Skin of body (tissue), 2 donors: ENCODE data around the gene KCTD10. TPM values are rescaled to one million over a fixed set of nuclear protein-coding genes. Genes with fewer than 3 reads are reported as not detected.

Experiments
- DNase-seq: peaks from one replicate; lab custom pipeline; 2025; lab: John Stamatoyannopoulos, UW
- total RNA-seq: library from RNA; depleted of rRNA; stranded (reverse); fragments of >200 nt; gene quantifications from one replicate; pipeline ENCODE4 v1.2.3, GENCODE V29; 2014

KCTD10 gene, protein sequence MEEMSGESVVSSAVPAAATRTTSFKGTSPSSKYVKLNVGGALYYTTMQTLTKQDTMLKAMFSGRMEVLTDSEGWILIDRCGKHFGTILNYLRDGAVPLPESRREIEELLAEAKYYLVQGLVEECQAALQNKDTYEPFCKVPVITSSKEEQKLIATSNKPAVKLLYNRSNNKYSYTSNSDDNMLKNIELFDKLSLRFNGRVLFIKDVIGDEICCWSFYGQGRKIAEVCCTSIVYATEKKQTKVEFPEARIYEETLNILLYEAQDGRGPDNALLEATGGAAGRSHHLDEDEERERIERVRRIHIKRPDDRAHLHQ
- total RNA-seq, result 33.4 TPM

DNA sequence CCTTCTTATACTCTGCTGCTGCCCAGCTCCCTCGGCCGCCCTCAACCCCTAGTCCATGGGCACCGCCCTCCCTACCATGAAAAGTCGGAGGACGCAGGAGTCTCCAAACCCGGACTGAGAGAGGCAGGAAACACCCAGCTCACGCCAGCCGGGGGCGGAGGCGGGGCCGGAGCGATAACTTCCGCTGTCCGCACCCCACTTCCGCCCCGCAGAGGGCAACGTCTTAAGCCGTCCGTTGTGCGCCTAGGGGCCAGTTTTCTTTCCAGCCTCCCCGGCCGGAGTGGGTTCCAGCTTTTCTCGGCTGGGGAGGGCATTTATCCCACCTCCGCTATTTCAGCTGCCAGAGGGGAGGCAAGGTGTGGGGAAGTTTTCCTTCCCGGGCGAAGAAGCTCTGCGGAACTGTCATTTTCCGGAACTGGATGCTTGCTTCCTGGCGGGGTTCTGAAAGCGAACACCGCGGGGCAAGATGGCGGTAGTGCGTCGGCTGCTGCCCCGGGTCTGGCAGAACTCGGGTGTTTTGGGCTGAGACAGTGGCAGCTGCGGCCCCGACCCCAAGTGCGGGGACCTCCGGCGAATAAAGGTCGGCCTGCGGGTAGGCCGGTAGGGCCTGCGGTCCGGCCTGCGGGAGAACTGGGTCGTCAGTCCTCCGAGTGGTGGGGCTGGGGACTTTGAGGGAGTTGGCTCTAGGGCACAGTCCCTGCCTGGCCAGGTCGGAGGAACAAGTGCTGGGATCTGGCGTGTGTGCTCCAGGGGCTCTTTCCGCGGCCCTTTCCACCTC, at the start of gene KCTD10, which contains the start of gene UBE3B:
TSS of gene KCTD10 (minus strand) at position 116 of the 778 bp plus-strand sequence. CDS start at position 78, 38 bp downstream.
TSS of gene UBE3B (plus strand) at position 450 of the 778 bp plus-strand sequence. CDS start 5,918 bp downstream, outside the sequence.
- peak; percentile 92 for DNase-seq

DNA sequence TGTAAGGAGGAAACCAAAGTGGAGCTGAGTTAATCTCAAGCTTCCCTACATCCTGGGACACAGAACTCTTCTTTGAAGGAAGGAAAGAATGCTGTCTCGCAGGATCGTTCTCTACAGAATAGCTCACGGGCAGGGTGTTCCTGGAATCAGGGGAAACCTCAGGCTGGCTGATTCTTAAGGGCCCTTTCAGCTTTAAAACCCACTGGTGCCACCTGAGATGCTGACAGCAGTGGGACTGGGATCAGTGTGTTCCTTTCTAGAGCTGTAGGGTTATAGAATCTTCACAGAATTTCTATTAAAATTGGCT, 48.1 kb upstream of the KCTD10 start:
- no peak for DNase-seq

DNA sequence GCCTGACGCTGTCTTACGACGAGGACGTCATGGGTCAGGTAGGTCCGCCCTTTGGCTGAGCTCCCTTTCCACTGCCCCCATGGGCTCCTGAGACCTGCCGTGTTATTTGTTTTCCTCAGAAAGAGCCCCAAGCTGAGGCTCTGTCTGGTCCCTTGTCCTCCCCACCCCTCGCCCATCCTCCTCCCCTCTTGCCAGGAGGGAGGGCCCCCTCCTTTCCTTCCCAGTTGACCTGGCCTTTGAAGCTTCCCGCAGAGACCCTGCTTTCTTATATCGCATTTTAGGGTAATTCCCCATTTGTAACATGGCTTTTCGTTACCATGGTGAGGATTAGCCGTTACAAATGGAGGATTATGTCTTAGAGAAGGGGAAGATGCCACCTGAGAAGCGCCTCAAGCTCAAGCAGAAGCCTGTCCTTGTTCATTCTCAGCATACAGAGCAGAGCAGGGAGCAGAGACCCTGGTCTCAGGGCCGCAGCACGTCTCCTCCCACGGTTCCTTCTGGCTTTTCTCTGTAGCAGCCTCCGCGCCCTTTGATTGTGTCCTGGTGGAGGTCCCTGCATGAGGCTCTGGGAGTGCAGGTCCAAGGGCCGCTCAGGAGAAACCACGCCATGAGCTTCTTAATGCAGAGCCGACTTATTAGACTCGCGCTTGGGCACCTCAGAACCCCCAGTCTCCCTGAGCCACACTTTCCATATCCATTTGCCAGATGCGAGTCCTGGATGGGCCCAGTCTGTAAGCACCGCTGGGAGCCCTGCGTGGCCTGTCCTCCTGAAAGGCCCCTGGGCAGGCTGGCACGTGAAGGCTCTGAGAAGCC, 47.6 kb upstream of the KCTD10 start:
- no peak for DNase-seq

DNA sequence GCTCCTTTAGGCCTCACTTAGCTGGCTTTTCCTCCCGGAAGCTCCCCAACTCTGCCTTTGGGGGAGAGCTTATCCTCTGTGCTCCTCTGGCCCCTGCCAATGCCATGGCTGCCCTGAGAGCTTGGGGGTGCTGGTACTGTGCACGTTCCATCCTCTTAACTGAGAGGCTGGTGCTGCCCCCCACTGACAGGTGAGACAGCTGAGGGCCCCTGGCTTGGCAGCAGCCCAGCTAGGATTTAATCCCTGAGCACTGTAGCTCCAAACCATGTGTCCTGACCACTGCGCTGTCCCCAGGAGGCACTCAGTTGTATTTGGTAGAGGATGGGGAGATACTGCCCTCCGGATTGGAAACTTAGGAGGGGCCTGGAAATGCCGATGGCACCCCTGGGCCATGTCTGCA, 46.4 kb upstream of the KCTD10 start:
- DNase-seq, result no peak

DNA sequence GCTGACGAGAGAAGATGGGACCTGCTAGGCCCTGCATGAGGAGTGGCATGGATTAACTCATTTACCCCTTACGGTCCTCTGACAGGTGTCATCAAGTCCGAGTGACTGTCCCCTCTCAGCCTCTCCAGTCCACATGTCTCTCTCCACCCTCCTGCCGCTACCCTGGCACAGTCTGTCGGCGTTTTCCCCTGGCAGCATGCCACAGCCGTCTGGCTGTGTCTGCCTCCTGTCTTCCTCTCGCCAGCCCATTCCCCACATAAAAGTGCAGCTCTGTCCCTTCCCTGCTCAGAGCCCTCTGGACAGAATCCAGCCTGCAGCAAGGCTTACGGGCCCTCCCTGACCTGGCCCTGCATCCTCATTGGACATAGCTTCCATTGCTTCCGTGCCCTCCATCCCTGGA, 46.0 kb upstream of the KCTD10 start:
- DNase-seq, result no peak

DNA sequence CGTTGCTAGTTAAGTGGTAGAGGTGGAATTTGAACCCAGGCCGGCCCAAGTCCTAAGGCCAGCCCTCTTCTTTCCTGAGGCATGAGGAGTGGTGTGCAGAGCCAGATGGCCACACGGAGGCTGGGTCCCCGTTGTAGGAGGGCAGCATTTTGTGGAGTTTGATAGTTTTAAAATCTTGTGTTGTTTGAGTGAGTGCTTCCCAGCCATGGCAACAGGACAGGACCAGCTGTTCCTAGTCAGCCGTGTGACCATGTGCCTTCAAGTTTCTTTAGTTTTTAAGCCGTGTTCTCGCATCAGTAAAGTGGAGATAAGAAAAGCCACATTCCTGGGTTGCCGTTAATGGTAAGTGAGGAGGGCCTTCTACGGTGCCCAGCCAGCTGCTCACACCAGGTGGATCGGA, 44.7 kb upstream of the KCTD10 start:
- DNase-seq, result no peak

DNA sequence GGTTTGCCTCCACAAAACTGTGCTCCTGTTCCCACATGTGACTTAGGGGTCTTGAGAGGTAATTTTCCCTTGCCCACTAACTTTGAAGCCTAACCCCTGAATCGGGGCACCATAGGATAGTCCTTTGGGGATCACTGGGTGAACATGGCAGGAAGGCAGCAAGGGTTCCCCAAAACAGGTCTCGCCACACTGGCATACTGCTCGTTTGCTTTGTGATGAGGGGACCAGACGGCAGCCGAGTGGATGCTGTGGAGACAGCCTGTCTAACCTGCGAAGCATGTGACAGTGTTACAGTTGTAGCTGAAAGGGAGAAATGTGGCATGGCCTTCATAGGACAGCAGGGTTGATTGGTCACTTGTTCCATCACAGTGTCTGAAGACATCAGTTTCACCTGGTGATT, 42.7 kb upstream of the KCTD10 start:
- no peak for DNase-seq

DNA sequence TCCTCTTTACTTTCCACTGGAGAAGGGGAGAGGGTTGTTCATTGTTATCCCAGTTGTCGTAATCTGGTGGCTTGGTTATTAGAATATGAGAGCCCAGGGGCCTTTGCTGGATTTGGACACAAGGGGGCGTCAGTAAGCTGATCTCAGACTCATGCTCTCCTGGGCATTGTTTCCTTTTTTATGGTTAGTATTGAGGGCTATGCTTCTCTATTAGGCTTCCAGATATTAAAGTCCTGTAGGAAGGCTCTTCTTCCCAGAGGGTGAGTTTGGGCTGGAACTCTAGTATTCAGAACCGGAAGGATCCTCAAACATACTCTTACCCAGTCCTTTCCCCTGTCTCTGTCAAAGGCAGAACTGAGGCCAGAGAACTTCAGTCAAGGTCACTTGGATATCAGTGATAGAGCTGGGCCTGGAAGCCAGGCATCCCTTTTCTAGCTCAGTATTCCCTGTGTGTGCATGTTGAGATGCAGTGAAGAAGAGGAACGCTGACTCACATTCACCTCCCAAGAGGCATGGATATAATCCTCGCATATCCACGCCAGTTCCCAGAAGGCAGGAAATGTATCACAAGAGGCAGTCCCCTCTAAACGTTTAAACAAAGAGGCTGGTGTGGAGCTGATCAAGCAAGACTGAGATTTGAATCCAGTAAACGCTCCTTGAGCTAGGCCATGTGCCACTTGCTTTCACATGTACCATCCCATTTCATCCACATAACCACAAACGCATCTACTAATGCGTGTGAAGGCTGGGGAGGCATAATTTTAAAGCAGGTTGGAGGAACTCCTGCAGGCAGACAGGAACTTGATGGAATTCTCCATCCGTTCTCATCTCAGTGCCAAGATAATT, 41.9 kb upstream of the KCTD10 start:
- no peak for DNase-seq

DNA sequence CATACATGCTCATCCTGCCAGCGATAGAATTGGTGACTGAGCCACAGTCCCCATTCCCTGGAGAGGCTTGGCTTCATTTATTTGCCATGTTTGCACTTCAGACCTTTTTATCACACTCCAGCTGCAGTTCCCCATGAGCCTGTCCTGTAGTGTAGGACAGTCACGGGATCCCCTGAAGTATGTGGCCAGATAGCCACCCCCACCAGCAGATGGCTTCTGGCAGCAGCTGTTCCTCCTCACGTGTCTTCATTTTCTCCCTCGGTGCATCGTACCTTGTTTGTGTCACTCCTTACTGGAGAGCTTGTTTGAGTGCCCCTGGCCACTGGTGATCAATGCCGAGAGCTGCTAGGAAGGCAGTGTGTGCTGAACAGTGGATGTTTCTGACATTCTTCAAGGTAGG, 40.5 kb upstream of the KCTD10 start:
- DNase-seq, result no peak

DNA sequence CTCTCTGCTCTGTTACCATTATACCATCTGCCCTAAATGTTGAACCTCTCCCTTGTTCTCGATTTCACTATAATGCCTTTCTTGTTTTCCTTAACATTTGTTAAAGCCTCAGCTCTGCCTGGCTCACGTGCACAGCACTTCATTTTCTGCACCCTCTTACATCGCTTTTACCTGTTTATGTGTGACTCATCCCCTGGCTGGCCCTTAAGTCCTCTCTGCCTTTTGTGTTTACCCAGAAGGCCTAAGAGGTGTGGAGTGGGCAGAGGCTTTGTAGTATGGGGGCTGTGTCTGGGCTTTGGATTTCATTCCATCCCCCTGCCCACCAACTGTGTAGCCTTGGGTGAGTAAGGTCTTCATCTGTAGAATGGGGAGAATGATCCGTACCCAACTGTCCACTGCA, 36.9 kb upstream of the KCTD10 start:
- DNase-seq, result no peak

DNA sequence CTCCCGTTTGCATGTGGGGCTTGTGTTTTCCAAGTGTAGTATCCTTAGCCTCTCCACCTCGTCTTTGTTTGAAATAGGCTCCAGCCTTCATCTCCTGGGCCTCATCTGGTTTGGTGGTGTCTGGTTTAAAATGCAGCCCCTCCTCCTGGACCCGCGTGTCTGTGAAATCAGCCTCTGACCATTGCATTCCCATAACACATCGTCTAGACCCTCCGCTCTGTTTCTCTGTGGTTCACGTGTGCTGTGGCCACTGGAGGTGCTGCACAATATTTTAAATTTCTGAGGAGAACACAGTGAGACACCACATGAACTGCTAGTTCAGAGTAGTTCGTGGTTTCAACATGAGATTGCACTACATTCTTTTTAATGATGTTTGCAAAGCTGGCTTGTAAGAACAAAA, 36.0 kb upstream of the KCTD10 start:
- no peak for DNase-seq

DNA sequence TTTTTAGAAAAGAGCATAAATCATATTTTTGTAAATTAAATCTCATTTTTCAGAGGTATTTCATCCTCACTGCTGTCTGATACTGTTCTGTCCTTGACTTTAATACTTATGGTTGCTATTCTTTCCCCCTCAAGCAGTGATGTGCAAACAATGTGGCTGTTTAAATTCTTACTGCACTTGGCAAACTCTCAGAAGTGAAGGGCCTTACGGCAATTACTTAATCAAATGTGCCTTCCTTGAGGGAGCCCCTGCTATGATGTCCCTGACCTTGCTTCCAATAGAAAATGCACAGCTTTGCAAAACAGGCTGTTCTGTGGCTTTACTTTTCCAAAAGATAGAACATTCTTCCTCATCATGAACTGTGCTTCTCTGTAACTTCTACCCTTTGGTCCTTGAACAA, 35.5 kb upstream of the KCTD10 start:
- no peak for DNase-seq

DNA sequence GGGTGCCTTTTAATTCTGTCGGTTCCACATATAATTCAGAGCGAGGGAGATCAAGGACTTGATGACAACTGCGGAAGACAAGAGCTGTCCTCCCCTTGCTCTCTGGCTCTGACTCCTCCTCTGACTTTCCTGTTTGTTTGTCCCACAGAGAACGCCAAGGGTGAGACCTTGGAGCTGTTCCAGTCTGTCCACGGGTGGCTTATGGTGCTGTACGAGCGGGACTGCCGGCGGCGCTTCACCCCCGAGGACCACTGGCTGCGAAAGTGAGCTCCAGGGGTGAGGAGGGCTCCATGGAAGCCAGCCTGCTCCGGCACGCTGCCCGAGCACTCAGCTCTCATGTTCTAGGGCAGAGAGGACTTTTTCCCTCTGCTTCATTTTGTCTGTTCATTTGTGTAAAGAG, 33.1 kb upstream of the KCTD10 start:
- DNase-seq, result no peak

DNA sequence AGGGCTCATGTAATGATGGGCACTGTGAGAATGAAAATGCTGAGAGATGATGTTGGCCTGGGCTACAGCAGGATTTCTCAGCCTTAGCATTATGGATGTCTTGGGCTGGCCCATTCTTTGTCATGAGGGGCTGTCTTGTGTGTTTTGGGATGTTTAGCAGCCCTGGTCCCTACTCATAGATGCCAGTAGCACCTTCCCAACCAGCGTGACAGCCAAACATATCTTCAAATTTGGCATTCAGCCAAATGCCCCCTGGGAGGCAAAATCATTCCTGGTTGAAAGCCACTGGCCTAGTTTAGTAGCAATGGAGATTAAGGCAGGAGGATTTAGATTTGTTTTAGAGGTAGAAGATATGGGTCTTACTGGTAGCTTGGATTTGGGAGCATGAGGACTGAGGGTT, 27.0 kb upstream of the KCTD10 start:
- no peak for DNase-seq

DNA sequence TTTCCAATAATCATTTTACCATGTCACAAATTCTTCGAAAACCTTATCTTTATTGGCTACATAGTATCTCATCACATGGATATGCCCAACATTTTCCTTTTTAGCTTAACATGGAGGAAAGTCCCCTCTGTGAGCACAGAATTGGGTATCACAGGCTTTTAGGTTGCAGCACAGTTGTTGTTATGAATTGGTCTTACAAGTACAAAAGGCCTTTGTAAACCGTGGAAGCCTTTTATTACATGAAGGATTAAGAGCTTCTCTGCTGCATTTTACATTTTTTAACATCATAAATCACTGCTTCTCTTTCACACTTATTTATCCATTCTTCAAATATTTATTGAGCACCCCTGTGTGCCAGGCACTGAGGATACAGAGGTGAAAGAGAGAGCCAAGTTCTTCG, 26.5 kb upstream of the KCTD10 start:
- DNase-seq, result no peak

DNA sequence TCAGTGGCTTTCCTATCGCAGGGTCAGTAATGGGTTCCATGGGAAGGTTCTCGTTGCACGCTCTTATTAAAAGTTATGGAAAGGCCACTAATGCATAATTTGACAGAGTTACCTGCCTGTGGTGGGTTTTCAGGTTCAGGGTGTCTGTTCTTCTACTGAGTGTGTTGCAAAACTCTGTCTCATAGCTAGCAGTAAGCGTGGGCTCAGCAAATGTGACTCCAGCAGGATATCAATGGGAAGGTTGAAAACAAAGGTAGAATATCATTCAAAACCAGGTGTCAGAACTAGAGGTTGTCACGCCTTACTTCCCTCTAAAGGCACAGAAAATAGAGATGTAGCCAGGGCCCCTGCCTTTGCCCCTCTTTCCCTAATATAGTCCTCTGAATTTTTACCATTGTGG, 25.2 kb upstream of the KCTD10 start:
- no peak for DNase-seq

DNA sequence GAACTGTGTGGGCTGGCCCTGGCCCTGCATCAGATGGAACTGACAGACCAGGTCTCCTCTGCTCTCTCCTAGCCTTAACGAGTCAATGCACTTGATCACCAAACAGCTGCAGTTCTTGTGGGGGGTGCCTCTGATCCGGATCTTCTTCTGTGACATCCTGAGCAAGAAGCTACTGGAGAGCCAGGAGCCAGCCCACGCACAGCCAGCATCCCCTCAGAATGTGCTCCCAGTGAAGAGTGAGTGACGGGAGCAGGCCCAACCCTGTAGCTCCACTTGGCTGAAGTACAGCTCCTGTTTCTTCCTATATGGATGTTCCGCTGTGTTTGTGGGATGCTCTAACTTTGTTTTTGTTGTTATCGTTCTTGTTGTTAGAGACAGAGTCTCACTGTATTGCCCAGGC, 24.2 kb upstream of the KCTD10 start:
- DNase-seq, result no peak

DNA sequence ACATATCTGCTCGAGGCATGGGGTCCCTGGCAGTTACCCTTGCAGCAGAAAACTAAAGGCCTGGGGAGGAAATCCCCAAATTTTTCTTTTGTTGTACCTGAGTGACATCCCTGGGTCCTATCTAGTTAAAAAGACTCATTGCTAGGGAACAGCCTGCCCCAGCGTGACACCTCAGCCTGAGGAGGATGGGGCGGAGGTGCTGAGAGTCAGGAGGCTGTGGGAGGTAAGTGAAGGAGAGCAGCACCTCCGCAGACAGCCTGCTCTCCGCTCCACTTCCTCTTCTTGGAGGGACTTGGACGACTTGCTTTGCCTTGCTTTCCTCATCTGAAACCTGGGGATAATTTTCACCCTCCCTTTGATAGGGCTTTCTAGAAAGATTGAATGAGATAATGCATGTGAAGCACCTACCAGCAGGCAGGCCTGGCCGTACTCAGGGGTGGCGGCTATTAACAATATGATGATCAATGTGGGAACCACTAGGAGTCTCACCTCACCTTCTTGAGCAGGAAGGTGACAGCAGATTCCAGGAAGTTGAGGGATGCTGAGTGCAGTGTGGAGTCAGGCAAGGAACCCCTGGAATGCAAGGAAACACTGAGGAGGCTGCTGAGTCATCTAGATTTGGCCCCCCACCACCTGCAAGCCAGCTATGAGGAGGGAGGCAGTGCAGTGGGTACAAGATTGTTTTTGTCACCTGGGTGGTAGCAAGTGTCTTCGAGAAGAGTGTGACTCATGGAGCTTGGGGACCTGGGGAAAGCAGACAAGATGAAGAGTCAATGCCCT, 23.5 kb upstream of the KCTD10 start:
- no peak for DNase-seq

DNA sequence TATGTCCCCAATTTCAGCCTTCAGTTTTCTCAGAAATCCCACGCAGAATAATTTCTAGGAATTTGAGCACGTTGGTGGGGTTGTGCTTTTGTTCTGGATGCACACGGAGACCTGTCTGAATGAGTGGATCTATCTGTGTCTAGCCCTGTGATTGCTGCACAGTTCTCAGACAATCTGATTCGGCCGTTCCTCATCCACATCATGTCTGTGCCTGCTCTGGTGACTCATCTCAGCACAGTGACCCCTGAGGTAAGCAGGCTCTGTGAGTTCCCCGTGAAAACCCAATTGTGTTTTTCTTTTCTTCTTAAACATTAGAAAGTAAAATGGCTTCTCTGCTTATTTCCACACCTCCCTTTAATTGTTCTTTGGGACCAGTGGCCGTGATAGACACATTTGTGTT, 20.6 kb upstream of the KCTD10 start:
- no peak for DNase-seq

DNA sequence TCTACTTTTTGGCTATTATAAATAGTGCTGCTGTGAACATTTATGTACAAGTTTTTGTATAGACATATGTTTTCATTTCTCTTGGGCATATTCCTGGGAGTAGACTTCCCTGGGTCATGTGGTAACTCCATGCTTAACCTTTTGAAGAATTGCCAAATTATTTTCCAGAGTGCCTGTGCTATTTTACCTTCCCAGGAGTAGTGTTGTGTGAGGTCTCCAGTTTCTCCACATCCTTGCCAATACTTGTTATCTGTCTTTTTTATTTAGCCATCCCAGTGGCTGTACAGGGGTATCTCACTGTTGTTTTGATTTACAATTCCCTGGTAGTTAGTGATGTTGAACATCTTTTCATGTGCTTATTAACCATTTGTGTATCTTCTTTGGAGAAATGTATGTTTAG, 19.2 kb upstream of the KCTD10 start:
- DNase-seq, result no peak

DNA sequence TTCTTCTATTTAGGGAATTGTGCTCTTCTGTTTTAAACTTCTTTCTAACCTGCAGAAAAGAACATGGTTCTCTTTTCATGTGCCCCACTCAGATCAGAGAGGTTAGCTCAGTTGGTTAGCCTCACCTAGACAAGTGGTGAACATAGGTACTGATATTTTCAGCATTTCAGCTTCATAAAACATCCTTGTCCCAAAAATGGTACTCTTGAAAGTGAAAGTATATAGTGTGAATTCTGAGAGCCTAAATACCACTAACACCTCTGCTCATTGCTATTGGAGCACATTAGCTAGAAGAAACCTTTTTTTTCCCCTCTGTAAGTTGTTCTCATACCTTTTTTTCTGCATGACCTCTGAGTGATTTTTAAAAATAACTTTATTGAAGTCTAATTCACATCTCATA, 17.9 kb upstream of the KCTD10 start:
- DNase-seq, result no peak
